Stimulated activated CD4-positive, alpha-beta T cell treated with anti-CD3 and anti-CD28 coated beads, Interleukin-15, amount 100 ng/mL, for 1 hour (primary cell): Measurements from ENCODE around the gene TWSG1.
"Not testable (repeated sequence)": the region's sequence is repeated elsewhere in the genome, so short reads cannot be mapped to it uniquely, and the experiment has no call there.

Experiments
- DNase-seq, 2 donors: peaks; one replicate each; pipeline ENCODE4 v3.0.0-alpha.2; 2020; ENCODE audit warnings: low read depth in 1 of 2, low spot score in 1 of 2

Gene TWSG1

DNA sequence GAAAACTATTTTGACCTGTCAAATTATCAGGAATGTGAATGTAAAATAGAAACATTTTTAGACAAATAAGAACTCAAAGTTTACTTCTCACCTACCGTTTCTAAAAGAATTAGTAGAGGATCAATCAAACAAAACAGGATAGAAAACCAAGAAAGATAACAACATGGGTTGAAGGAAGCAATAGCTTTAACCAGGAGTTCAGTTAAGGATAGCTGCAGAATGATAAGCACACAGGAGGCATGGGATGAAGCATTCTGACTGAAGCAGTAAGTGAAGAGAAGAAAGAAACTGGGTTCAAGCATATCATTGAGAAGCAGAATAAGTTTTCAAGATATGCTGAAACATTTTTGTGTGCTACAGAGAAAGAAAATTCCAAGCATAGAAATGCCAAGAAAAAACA, 52.3 kb downstream of the TWSG1 start:
- no peak for DNase-seq

DNA sequence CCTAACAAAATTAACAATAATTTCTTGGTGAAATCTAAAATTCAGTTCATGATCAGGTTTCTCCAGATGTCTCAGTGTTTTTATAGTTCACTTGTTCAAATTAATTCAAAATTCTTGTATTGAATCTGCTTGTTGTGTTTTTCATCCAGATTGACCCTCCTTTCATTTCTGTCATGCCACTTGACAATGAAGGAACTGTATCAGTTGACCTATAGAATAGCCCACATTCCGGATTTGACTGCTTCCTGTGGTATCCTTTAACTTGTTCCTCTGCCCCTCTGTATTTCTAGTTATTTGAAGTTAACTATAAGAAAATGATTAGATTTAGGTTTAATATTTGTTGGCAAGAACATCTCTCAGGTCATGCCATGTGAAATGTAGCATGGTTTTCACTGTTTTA, 53.3 kb downstream of the TWSG1 start:
- no peak for DNase-seq

DNA sequence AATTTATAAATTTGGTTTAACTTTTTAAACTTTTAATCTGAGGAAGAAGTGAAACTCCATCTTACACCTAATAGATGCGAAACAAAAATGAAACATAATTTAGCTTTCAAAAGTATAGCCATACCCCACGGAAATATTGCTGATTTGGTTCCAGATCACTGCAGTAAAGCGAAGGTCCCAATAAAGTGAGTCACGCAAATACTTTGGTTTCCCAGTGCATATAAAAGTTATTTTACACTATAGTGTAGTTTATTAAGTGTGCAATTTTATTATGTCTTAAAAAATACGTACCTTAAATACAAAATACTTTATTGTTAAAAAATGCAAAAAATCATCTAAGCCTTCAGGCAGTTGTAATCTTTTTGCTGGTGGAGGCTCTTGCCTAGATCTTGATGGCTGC, 55.1 kb downstream of the TWSG1 start:
- DNase-seq = no peak

DNA sequence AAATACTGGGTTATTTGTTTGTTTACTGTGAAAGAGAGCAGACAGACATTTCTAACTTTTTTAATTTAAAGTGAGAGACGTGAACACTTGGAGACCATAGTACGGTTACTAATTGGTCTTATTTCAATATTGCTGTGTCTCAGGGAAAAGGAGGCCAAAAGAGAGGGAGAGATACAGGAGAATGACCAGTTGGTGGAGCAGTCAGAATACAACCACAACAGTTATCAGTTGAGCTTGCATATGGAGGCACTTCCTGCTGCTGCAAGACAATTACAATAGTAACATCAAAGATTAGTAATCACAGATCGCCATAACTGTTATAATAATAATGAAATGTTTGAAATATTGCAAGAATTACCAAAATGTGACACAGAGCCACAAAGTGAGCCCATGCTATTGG, 58.2 kb downstream of the TWSG1 start:
- DNase-seq = no peak

DNA sequence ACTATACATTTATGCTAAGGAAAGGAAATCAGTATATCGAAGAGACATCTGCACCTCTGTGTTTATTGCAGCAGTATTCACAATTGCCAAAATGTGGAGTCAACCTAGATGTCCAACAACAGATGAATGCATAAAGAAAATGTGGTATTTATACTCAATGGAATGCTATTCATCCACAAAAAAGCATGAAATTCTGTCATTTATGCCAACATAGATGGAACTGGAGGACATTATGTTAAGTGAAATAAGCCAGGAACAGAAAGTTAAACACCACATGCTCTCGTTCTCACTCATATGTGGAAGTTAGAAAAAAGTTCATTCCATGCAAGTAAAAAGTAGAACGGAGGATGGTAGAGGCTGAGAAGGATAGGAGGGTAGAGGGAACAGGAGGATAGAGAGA, 59.5 kb downstream of the TWSG1 start:
- DNase-seq = no peak

DNA sequence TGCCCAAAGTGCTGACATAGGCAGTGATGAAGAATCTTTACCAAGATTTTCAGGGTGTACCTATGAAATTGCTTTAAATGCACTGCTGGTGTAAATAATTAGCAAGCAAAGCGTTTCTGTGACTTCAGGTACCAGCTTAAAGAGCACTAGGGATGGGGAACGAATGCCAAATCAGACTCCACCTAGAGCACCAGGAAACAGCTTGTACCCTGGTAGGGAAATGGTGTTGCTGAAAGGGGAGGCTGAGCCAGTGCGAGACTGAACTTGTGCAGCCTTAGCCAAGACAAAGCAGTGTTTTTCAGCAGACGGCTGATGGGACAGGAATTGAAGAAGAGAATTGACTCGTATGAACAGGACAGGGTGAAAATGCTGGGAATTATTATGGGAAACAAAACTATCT, 65.6 kb downstream of the TWSG1 start:
- no peak for DNase-seq

DNA sequence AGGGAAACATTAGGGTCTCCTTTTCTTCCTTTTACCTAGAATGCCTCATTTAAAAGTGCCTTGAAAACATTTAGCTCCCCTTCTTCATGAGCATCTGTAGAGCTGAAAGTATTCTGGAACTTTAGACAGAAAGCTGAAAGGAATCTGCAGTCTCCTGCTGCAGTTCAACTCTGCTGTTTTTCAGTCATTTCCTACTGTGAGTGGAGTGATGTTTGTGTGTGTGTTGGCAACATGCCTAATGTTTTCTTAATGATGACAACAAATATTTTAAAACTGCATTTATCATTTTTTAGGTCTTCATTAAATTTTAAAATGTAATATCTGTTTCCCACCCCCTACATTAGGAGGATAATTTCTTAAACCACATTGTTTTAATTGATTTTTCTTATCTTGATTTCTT, 66.6 kb downstream of the TWSG1 start:
- no peak for DNase-seq

DNA sequence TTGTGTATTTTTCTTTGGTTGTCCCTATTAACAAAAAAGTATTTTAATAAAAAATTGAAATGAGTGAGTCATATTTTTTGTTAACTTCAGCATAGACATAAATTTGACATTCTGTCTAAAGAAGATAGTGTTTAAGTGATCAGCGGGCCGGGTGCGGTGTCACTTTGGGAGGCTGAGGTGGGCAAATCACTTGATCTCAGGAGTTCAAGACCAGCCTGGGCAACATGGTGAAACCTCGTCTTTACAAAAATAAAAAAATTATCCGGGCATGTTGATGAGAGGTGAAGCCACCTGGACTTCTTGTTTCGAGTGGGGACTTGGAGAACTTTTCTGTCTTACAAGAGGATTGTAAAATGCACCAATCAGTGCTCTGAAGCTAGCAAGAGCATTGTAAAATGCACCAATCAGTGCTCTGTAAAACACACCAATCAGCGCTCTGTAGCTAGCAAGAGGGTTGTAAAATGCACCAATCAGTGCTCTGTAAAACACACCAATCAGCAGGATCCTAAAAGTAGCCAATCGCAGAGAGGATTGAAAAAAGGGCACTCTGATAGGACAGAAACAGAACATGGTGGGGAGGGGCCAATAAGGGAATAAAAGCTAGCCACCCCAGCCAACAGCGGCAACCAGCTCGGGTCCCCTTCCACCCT, 67.9 kb downstream of the TWSG1 start:
- not testable (repeated sequence) for DNase-seq

DNA sequence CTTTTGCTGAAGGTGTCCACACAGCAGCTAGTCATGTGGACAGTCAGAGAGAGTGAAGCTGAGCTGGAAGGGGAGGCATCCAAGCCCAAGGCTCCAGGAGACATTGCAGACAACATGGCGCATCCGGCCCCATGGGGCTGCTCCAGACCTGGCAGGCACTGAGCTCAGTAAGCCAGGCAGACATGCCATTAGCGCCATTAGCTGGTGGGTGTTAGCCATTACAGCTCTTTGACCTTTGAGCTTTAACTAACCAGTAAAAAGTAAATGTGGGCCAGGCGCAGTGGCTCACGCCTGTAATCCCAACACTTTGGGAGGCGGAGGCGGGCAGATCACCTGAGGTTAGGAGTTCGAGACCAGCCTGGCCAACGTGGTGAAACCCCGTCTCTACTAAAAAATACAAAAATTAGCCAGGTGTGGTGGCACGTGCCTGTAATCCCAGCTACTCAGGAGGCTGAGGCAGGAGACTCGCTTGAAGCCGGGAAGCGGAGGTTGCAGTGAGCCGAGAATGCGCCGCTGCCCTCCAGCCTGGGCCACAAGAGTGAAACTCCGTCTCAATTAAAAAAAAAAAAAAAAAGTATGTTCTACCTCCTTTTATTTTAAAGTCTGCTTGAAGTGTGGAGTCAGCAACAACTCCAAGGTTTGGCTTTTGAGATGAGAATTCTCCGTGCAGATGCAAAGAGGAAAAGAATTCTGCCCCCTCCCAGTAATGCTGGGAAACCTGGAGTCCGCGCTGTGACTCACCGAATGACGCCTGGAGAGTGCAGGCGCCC, 69.4 kb downstream of the TWSG1 start:
- DNase-seq = no peak

DNA sequence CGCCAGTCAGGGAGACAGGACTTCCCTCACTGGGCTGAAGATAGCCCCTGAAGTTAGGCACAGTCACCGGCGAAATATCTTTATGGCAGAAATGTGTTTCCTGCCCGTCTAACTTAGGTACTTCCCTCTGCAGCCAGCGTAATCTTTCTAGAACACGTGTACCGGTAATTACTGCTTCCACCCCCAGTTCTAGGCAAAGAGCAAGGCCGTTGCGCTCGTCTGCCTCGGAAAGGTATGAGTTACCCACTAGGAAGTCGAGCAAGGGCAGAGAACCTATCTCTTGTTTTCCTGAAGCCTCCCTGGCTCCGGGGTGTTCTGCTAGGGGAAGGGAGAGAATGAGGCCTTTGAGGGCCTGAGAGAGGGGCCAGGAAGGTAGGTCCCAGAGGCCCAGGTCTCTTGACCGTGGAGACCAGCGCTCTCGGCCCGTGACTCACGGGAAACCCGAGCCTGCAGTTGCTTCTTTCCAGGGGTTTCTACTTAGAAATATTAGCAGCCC, 70.0 kb downstream of the TWSG1 start:
- no peak for DNase-seq

DNA sequence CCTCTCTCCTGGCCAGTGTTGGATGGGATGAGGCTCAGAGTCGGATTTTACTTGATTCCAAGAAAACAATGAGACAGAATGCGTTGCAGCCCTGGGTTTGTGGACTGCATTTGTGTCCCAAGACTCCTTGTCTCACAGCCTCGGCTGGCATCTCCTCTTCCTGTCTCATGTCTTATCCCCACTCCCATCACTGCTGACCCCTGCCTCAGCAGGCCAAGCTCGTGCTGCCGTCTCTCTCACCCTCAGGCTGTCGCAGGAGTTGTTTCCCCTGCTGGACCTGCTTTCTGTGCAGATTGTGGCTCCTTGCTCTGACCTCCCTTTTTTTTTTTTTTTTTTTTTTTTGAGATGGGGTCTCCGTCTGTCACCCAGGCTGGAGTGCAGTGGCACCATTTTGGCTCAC, 70.6 kb downstream of the TWSG1 start:
- no peak for DNase-seq

DNA sequence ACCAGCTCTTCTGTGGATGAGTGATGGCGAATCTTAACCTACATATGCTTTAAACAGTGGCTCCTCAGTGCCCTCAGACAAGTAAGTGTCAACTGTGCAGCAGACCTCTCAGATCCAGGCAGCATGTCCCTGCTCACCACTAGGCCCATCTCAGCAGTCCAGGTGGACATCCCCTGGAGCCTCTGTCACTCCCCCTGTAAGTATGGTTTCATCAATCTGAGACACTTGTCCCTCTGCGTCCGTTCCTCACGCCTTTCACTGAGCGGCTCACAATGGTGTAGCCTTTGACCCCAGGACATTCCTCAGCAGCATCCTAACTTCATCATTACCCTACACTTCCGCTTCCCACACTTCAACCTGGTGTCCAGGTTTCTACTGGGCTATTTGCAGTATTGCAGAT, 71.4 kb downstream of the TWSG1 start:
- no peak for DNase-seq

DNA sequence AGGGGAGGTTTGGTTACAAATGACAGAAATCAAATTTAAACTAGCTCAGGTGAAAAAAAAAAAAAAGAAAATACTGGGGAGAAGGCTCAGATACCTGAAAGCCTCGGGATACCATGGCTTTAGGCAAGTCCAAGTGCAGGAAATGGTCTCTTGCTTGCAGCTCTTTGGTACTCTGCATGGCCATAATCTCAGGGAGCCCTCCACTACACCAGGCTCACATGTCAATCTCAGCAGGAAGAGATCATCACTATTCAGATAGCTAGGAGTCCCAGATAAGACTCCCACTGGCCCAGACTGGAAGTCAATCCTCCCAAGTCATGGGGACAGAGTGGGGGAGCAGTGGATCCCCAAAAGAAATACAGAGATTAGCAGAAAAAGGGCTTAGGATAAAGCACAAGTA, 75.9 kb downstream of the TWSG1 start:
- DNase-seq = no peak

DNA sequence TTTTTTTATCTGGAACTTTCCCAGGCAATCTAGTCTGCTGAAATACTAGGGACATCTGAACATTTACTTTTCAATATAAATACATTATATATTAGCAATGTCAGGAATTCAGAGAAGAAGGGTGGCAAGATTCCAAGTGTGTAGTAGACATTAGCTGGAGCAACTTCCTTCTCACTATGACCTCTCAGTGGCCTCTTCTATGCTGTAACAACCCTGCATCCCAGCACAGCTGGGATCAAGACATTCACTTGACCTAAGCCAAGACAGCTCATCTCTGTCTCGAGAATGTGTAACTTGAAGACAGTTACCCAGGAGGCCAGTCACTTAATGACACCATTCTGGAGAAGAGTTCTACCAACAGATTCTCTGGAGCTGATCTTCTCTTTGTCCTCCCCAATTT, 79.0 kb downstream of the TWSG1 start:
- DNase-seq = no peak

DNA sequence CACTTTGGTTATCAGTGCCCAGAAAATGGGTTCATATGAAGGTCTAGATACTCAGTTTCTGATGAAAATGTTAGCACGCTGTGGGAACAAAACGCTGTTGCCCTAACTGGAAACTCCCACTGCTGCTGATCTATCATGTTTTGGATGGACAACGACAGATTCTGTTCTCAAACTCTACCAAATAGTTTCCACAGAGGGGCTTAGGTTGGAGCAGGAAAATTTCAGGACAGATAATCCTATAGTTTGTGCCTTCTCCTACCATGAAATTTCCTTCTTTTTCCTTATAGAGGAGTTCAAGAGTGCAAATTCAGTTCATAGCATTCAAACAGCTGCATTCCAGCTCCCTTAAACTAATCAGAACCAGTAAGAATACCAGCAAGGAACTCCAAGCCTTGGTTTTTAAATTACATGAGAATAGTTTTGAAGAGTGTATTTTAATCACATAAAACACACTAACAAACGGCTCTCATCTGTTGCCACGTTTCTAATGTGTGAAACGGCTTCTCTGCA, 82.0 kb downstream of the TWSG1 start:
- DNase-seq = no peak

DNA sequence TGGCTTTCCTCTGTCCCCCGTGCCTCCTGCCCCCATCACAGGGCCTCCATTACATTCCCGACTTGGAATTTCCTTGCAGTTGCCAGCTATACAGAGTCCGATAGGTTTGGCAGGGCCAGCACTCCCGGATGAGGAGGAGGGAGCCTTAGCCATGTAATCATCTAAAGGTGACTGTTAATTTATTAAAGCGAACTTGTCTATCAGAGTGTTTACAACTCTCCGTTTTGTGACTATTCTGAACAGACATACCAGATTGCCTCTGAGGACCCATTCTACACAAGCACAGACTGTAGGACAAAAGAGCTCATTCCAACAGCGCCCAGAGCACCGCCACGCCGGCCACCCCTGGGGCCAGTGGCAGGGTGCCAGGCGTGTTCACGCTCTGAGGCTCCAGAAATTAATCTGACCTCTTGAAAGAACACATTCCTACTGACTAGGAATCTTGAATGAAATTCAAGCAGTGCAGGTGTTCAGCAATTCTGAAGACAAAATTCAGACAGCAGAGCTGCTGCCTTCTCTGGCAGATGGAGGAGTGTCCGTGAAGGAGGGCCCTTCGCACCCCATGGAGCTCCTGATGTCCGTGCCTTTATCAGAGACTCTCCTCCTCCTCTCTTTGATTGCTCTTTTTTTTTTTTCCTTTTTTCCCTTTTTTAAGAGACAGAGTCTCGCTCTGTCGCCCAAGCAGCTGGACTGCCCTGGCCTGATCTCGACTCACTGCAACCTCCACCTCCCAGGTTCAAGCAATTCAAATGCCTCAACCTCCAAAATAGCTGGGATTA, 82.7 kb downstream of the TWSG1 start:
- no peak for DNase-seq

DNA sequence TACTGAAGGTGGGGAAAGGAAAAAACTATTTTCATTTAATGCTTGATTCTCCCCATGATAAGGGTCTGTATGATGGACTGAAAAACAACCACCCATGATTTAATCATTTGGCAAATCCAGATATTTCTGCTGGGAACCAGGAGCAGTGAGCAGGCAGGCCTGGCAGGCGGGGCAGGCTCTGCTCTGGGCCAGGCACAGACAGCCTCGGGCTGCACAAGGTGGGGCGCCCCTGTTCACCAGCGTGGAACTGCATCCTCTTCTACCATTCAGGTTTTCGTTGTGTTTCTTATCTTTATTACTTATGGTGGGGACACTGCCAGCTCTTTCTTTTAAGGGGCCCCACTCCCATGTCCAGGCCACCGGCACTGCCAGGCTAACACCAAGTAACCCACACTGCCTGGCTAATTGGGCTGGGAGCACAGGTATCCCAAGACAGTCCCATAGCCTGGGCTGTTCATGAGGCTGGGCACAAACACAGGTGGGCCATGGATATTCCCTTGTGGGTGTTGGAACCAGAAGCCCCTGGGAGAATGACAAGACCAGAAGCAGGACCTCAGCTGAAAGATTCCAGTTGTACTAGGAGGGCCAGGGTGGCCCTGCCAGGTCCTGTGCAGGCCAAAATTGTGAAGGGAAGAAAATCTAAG, 83.6 kb downstream of the TWSG1 start:
- DNase-seq = no peak

DNA sequence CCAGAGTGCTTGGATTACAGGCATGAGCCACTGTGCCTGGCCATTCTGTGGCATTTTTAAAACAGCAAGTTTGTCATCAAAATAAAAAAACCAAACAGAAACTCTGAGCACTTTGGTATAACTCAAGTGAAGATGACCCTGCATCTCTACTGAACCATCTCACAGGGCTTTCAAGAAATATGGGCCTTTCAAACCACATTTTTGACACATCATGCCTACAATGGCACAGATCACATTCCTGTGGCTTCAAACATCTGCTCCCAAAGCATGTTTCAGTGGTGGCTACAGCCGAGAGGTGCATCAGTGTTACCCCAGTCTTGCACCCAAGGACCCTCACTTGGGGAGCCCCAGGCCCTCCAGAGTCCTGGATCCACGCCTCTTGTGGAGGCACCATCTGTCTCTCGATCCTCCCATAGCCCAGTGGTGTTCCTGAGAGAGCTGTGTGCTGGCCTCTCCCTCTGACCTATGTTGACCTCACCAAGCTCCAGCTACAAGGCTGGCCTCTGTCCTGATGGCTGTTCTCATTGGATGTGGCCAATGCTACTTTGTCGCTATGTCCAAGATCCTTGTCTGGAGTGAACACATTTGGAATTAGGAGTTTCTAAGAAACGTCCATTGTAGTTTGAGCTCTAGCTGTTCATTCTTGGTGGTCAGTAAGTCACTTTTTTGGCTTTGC, 85.5 kb downstream of the TWSG1 start:
- DNase-seq = no peak

DNA sequence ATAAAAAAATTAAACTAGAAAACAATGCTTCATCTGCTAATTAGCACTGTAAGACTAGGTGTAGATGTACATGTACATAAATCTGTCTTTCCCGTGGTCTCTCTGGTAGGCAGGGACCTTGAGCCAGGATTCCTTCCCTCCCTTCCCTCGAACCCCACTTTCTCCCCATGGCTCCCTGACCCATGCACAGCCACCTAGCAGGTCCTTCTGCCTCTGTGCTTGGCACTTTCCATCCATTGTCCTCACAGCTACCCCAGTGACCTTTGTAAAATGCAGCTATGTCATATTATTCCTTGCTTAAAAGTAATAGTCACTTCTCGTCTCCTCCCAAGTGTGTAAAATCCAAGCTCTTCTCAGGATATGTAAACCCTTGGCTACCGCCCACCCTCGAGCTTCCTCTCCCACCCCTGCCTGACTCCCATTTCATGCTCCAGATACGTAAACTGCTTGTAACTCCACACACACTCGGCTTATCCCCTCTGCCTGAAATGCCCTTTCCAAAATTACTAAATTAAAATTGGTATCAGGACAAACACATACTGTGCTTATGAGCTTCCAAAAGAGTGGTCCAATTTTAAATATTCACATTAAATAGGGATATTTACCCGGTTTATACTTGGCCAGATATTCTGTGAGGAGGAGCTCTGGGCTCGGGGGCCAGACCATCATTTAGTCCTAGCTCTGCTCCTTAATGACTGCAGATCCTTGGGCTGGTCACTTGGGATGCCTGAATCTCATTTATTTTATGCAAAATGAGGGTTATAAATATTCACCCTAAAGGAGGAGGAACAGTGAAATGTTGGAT, 86.7 kb downstream of the TWSG1 start:
- no peak for DNase-seq

DNA sequence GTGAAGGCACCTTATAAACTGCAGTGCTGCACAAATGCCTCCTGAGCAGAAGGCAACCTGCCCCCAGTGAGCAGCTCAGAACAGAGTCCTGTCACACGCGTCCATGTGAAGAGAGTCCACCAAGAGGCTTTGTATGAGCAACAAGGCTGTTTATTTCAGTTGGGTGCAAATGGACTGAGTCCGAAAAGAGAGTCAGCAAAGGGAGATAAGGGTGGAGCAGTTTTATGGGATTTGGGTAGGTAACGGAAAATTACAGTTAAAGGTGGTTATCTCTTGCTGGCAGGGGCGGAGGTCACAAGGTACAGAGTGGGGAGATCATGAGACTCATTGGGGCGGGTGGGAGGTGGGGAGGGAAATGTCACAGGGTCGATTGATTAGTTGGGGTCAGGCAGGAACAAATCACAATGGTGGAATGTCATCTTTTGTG, 87.3 kb downstream of the TWSG1 start:
- no peak for DNase-seq
